CD8-positive, alpha-beta memory T cell (primary cell): ENCODE data around the gene PPARA. TPM values are rescaled to one million over a fixed set of nuclear protein-coding genes. Genes with fewer than 3 reads are reported as not detected.

Source experiments
- CTCF ChIA-PET: fragments of 350-600 bp; sonication (Branson Sonifier 250); formaldehyde crosslinking; loops from one replicate; lab custom pipeline; 2021; ENCODE audit warnings: antibody characterized with exemption; lab: Charles Lee
- POLR2A ChIA-PET: fragments of 350-600 bp; sonication (Branson Sonifier 250); formaldehyde crosslinking; loops from one replicate; lab custom pipeline; 2021; ENCODE audit warnings: antibody characterized with exemption; lab: Charles Lee
- DNase-seq, 5 donors: peaks; one replicate each; pipeline versions ENCODE4 v3.0.0 to v3.0.0-alpha.2; 2020 to 2022; ENCODE audit warnings: mixed read lengths in 1 of 5
- H3K27ac ChIP-seq: one replicate; pipeline ENCODE4 v1.7.0; 2013; ENCODE audit warnings: low read depth, mild to moderate bottlenecking, low read length, moderate library complexity
- H3K27me3 ChIP-seq: 2 replicates; pipeline ENCODE4 v1.7.0; 2013; ENCODE audit warnings: low read length, mild to moderate bottlenecking; ENCODE audit not compliant: insufficient read depth, poor library complexity, severe bottlenecking
- H3K36me3 ChIP-seq: 2 replicates; pipeline ENCODE4 v1.7.0; 2013; ENCODE audit warnings: mild to moderate bottlenecking, low read length, moderate library complexity; ENCODE audit not compliant: insufficient read depth
- H3K4me1 ChIP-seq: 2 replicates; pipeline ENCODE4 v1.7.0; 2013; ENCODE audit warnings: mild to moderate bottlenecking, low read length, moderate library complexity; ENCODE audit not compliant: insufficient read depth
- H3K4me3 ChIP-seq: 2 replicates; pipeline ENCODE4 v1.7.0; 2013; ENCODE audit warnings: mild to moderate bottlenecking, low read length
- H3K9me3 ChIP-seq: 2 replicates; pipeline ENCODE4 v1.7.0; 2013; ENCODE audit warnings: mild to moderate bottlenecking, low read length
- H3K27ac Mint-ChIP-seq, 8 donors: one replicate each; pipeline ENCODE4 v1.8.0; 2020 to 2021; ENCODE audit warnings: mixed read lengths in 8 of 8, mild to moderate bottlenecking in 6 of 8, inconsistent platforms in 3 of 8, moderate library complexity in 3 of 8
- H3K27me3 Mint-ChIP-seq, 2 donors: one replicate each; pipeline ENCODE4 v1.8.0; 2020 to 2021; ENCODE audit warnings: mixed read lengths in 2 of 2, mild to moderate bottlenecking in 1 of 2, moderate library complexity in 1 of 2
- H3K36me3 Mint-ChIP-seq, 3 donors: one replicate each; pipeline ENCODE4 v1.8.0; 2020 to 2021; ENCODE audit warnings: mixed read lengths in 3 of 3, inconsistent platforms in 1 of 3, mild to moderate bottlenecking in 1 of 3
- H3K4me1 Mint-ChIP-seq, 3 donors: one replicate each; pipeline ENCODE4 v1.8.0; 2020 to 2021; ENCODE audit warnings: mixed read lengths in 3 of 3, inconsistent platforms in 1 of 3, mild to moderate bottlenecking in 1 of 3
- H3K4me3 Mint-ChIP-seq, 7 donors: one replicate each; pipeline ENCODE4 v1.8.0; 2020 to 2021; ENCODE audit warnings: mixed read lengths in 7 of 7, mild to moderate bottlenecking in 6 of 7, moderate library complexity in 4 of 7, inconsistent platforms in 2 of 7
- H3K9me3 Mint-ChIP-seq, 5 donors: one replicate each; pipeline ENCODE4 v1.8.0; 2020 to 2022; ENCODE audit warnings: mixed read lengths in 5 of 5, mild to moderate bottlenecking in 3 of 5, moderate library complexity in 2 of 5, inconsistent platforms in 1 of 5
- polyA plus RNA-seq: library from polyadenylated mRNA; unstranded; fragments of 300-500 nt; fragmentation: Illumina TruSeq; gene quantifications from one replicate; pipeline ENCODE4 v1.2.3, GENCODE V29; 2021
- total RNA-seq, 2 experiments: library from RNA; stranded (reverse); gene quantifications; one replicate each; pipeline ENCODE4 v1.2.3, GENCODE V29; 2021

PPARA gene
- total and polyA plus RNA-seq, 3 experiments from 2014 or later, result 10.1 to 12.9 (median 11.2) TPM

- POLR2A ChIA-PET, result no interaction called here
- DNase-seq, result no peak
- no peak overlapping the region for H3K27ac ChIP-seq
- Mint-ChIP-seq H3K4me1 (peaks cover 0 to 1% (median 0%) of the 10 kb centered on the region in 3 donors), H3K27me3 (no peaks in the 10 kb centered on the region), H3K4me3 (no peak overlapping the region), H3K27ac (no peak overlapping the region), H3K9me3 (no peaks in the 10 kb centered on the region), H3K36me3 (no peaks in the 10 kb centered on the region)
- CTCF ChIA-PET, result interaction anchor here (0.6 to 7.9 kb wide), 28 partner anchors 11 to 421 kb away, joined by 3 to 78 read pairs (median 5); partner anchors contain the start of gene GTSE1
- H3K4me1 ChIP-seq, result no peaks in the 10 kb centered on the region
- H3K4me3 ChIP-seq, result no peak overlapping the region
- H3K9me3 ChIP-seq, result no peaks in the 10 kb centered on the region
- no peaks in the 10 kb centered on the region for H3K36me3 ChIP-seq
- no peaks in the 10 kb centered on the region for H3K27me3 ChIP-seq
These were observed 28.6 kb upstream of the PPARA start for GRCh38 chr22:46121523-46122287.

DNA sequence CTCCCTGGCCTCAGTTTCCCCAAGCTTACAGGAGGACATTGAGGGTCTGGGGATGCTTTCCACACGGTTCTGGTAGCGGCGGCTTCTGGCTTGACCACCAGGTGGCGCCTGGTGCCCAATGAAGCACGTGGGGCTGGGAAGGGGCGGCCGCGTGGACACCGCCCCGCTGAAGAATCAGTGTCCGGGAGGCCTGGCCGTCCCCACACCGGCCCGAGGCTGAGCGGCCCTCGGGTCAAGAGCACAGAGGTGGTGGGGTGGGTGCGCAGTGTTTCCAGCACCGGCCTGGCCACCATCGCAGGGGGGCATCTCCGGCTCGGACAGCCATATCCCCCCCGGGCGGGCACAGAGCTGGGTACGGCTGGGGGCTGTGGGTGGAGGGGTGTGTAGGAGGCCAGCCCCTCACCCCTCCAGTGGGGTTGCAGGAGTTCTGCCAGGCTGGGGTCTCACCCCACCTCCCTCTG, 27.8 kb upstream of the PPARA start:
- peak overlapping the region in 1 of 8 donors; percentile 65 for H3K27ac Mint-ChIP-seq
- ChIA-PET POLR2A (no interaction called here), CTCF (interaction anchor here (0.6 to 7.9 kb wide), 28 partner anchors 10 to 420 kb away, joined by 3 to 78 read pairs (median 5); partner anchors contain the start of gene GTSE1)
- Histone ChIP-seq H3K27ac (no peak overlapping the region), H3K4me1 (no peaks in the 10 kb centered on the region), H3K36me3 (no peaks in the 10 kb centered on the region), H3K9me3 (no peaks in the 10 kb centered on the region), H3K27me3 (no peaks in the 10 kb centered on the region), H3K4me3 (no peak overlapping the region)
- H3K4me3 Mint-ChIP-seq, result no peak overlapping the region
- peak; percentile 49 to 78 (median 61) for DNase-seq
- H3K9me3 Mint-ChIP-seq, result no peaks in the 10 kb centered on the region
- no peaks in the 10 kb centered on the region for H3K27me3 Mint-ChIP-seq
- H3K36me3 Mint-ChIP-seq, result no peaks in the 10 kb centered on the region
- no peaks in the 10 kb centered on the region for H3K4me1 Mint-ChIP-seq

DNA sequence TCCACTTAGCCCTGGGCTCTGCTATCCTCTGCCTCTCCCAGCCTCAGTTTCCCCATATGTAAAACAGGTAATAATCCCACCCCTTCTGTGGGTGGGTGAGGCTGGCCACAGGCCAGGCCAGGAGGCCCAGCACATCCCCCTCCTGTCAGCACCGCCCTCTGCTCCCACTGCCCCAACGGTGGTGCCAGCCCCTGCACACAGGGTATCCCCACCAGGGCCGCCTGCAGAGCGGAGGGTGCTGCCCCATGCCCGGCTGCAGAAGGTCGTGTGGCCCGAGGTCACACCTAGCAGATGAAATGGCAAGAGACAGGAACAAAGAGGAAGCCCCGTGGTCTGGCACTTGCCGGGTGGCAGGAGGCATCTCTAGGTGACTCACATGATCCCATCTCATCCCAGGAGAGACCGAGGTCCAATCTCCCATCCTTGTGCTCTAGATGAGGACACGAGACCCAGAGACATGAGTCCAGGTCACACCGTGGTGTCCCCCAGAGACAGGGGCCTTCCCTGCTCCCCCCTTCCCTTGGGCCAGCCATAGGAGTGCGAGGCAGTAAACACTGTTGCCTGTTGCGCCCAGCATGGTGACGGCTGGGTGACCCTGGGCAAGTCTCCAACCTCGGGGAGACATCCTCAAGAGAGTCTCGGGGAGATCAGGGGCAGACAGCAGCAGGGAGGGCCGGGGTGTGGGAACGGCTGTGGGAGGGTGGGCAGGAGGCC, 27.2 kb upstream of the PPARA start:
- POLR2A ChIA-PET, result no interaction called here
- H3K4me3 ChIP-seq, result no peak overlapping the region
- no peak for DNase-seq
- CTCF ChIA-PET, result interaction anchor here (1.0 to 7.9 kb wide), 11 partner anchors 14 to 419 kb away, joined by 3 to 78 read pairs (median 11); partner anchors contain the start of gene GTSE1
- H3K4me3 Mint-ChIP-seq, result no peak overlapping the region
- H3K9me3 Mint-ChIP-seq, result no peaks in the 10 kb centered on the region
- no peaks in the 10 kb centered on the region for H3K4me1 Mint-ChIP-seq
- H3K27ac Mint-ChIP-seq, result no peak overlapping the region
- H3K9me3 ChIP-seq, result no peaks in the 10 kb centered on the region
- no peaks in the 10 kb centered on the region for H3K4me1 ChIP-seq
- H3K27ac ChIP-seq, result no peak overlapping the region
- H3K27me3 Mint-ChIP-seq, result no peaks in the 10 kb centered on the region
- H3K27me3 ChIP-seq, result no peaks in the 10 kb centered on the region
- H3K36me3 Mint-ChIP-seq, result no peaks in the 10 kb centered on the region
- no peaks in the 10 kb centered on the region for H3K36me3 ChIP-seq

GRCh38 chr22:46123694-46124382, 26.5 kb upstream of the PPARA start:
- ChIA-PET POLR2A (no interaction called here), CTCF (interaction anchor here (1.4 to 7.9 kb wide), 4 partner anchors 118 to 189 kb away, joined by 4 to 78 read pairs (median 20); partner anchors contain the start of gene GTSE1)
- no peaks in the 10 kb centered on the region for H3K36me3 ChIP-seq
- H3K9me3 Mint-ChIP-seq, result no peaks in the 10 kb centered on the region
- H3K4me3 Mint-ChIP-seq, result no peak overlapping the region
- H3K4me1 Mint-ChIP-seq, result no peaks in the 10 kb centered on the region
- no peaks in the 10 kb centered on the region for H3K27me3 ChIP-seq
- H3K27ac Mint-ChIP-seq, result no peak overlapping the region
- H3K36me3 Mint-ChIP-seq, result no peaks in the 10 kb centered on the region
- no peak for DNase-seq
- H3K27ac ChIP-seq, result no peak overlapping the region
- H3K9me3 ChIP-seq, result no peaks in the 10 kb centered on the region
- H3K4me1 ChIP-seq, result no peaks in the 10 kb centered on the region
- no peak overlapping the region for H3K4me3 ChIP-seq
- no peaks in the 10 kb centered on the region for H3K27me3 Mint-ChIP-seq

DNA sequence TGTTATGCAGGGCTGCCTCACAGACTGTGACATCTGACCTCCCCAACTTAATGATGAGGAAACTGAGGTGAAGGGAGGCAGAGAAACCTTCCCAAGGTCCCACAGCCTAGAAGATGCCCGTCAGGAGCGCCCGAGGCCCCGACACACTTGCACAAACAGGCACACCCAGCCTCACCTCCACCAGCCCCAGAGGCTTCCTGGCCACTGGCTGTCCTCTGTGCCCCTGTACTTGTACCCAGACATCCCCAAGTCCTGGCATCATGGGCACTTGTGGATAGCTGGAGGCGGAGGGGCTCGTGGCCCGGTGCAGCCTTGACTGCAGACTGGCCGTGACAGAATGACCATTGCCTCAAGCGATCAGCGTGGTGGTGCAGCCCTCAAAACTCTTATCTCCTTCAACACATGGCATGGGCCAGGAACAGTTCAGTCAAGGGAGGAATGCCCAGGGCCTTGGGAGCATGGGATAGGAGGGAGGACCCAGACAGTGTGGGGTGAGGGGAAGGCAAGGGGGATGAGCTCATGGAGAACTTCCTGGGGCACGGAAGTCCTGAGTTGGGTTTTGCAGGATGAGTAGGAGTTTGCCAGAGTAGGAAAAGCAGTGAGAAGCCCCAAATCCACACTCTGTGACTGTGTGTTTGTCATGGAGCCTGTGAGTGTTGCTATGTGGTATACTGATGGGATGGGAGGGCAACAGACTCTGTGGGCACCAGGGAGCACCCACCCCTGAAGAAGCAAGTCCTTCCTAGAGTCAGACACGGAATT, 25.8 kb upstream of the PPARA start:
- Histone ChIP-seq H3K9me3 (no peaks in the 10 kb centered on the region), H3K27me3 (no peaks in the 10 kb centered on the region), H3K4me1 (no peaks in the 10 kb centered on the region), H3K4me3 (no peak overlapping the region), H3K36me3 (no peaks in the 10 kb centered on the region), H3K27ac (no peak overlapping the region)
- no peaks in the 10 kb centered on the region for H3K9me3 Mint-ChIP-seq
- H3K4me3 Mint-ChIP-seq, result no peak overlapping the region
- no peak overlapping the region for H3K27ac Mint-ChIP-seq
- no peaks in the 10 kb centered on the region for H3K4me1 Mint-ChIP-seq
- no peaks in the 10 kb centered on the region for H3K36me3 Mint-ChIP-seq
- H3K27me3 Mint-ChIP-seq, result no peaks in the 10 kb centered on the region
- ChIA-PET CTCF (interaction anchor here (1.3 to 7.9 kb wide), 4 partner anchors 118 to 189 kb away, joined by 3 to 78 read pairs (median 17); partner anchors contain the start of gene GTSE1), POLR2A (no interaction called here)
- DNase-seq, result no peak

- Mint-ChIP-seq H3K36me3 (no peaks in the 10 kb centered on the region), H3K27ac (no peak overlapping the region), H3K9me3 (no peaks in the 10 kb centered on the region), H3K27me3 (no peaks in the 10 kb centered on the region), H3K4me3 (no peak overlapping the region), H3K4me1 (no peaks in the 10 kb centered on the region)
- POLR2A ChIA-PET, result no interaction called here
- H3K27me3 ChIP-seq, result no peaks in the 10 kb centered on the region
- H3K9me3 ChIP-seq, result no peaks in the 10 kb centered on the region
- no peak overlapping the region for H3K4me3 ChIP-seq
- CTCF ChIA-PET, result interaction anchor here (1.3 to 7.9 kb wide), 3 partner anchors 119 to 188 kb away, joined by 3 to 78 read pairs (median 4); no protein-coding TSS in a partner anchor
- H3K36me3 ChIP-seq, result no peaks in the 10 kb centered on the region
- H3K27ac ChIP-seq, result no peak overlapping the region
- DNase-seq, result no peak
- H3K4me1 ChIP-seq, result no peaks in the 10 kb centered on the region
These were observed 25.0 kb upstream of the PPARA start for GRCh38 chr22:46125311-46125710.
